ENCODE measurements around the gene OR3A2.
"Not testable (repeated sequence)": the region's sequence is repeated elsewhere in the genome, so short reads cannot be mapped to it uniquely, and the experiment has no call there.

The OR3A2 gene

DNA sequence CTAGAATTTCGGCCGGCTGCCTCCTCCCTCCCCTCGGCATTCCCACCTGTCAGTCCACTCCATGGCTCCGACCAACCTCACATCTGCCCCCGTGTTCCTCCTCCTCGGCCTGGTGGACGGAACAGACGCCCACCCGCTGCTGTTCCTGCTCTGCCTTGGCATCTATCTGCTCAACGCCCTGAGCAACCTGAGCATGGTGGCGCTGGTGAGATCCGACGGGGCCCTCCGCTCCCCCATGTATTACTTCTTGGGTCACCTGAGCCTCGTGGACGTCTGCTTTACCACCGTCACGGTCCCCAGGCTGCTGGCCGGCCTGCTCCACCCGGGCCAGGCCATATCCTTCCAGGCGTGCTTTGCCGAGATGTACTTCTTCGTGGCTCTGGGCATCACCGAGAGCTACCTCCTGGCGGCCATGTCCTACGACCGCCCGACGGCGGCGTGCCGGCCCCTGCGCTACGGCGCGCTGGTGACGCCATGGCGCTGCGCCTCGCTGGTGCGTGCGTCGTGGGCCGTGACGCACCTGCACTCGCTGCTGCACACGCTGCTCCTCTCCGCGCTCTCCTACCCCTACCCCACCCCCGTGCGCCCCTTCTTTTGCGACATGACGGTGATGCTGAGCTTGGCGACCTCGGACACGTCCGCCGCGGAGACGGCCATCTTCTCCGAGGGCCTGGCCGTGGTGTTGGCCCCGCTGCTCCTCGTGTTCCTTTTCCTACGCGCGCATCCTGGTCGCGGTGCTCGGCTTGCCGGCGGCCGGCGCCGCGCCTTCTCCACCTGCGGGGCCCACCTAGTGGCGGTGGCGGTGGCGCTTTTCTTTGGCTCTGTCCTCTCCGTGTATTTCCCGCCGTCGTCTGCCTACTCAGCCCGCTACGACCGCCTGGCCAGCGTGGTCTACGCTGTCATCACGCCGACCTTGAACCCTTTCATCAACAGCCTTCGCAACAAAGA is at the start of gene OR3A2:
Gene OR3A2, minus strand, starts transcription at position 440 of the 948 bp plus-strand sequence.
- no peak for DNase-seq

DNA sequence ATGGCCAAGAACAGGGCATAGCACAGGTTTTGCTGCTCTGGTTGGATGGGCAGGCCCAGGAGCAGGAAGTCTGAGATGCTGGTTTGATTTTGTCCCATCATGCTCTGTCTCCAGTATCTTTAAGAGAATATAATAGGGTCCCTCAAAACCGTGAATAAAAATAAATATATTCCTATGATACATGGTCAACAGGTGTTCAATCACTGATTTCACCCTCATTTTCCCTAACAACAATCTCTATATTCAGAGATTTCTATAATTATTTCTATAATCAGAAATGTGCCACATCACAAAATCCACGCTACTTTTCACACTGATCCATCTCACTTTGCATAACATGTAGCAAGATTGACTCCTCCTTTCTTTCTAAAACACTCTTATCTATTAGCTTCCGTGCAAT is 47.6 kb upstream of the OR3A2 start, which contains the start of gene OR1E2:
Gene OR1E2, minus strand, starts transcription at position 101 of the 400 bp plus-strand sequence. Its CDS starts 0 bp downstream, at position 101.
- no peak for DNase-seq

- not testable (repeated sequence) for DNase-seq
These were observed 47.1 kb upstream of the OR3A2 start for GRCh38 chr17:3433215-3433614.

DNA sequence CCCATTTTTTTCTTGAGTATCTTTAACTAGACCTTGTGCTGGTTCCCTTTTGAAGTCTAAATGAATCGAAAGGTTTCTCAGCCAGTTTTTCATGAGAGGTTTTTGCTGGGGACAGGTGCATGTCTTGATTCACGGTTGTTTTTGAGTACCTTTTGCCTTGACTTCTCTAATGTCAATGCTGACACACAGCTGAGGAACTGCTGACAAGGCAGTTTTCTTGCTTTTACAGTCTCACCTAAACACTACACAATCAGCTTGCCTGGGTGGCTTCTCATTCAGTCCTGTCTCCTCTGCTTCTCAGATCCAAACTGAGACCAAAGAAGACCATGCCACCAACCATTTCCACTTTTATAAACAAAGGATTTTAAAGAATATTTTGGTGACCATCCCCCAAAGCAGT is 32.1 kb upstream of the OR3A2 start:
- no peak for DNase-seq

DNA sequence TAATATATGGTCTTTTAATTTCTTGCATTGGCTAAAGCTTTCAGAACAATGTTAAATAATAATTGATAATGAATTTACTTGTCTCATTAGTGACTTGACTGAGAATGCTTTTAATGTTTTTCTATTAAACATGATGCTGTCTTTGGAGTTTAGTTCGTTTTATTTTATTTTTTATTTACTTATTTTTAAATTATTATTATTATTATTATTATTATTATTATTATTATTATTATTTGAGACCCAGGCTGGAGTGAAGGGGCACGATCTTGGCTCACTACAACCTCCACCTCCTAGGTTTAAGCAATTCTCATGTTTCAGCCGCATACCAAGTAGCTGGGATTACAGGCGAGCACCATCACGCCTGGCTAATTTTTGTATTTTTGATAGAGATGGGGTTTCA is 29.5 kb upstream of the OR3A2 start:
- DNase-seq: no peak

DNA sequence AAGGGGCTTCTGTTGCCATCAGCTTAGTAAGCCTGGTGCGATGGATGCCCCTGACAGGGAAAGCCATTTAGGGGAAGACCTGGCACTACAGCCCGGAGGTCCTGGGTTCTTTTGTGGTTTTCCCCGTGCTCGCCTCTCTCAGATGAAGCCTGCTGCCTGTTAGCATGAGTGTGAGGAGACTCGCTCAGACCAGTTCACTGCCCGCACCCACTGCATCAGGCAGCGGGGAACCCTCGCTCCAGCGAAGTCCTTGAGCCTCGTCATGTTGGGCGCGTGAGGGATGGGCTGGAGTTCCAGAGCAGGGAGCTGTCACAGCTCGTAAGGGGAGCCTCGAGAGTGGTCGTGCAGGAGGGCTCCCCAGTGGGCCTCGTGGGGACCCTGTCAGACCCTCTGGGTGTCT is 26.1 kb upstream of the OR3A2 start:
- not testable (repeated sequence) for DNase-seq

GRCh38 chr17:3411070-3411469 is 25.0 kb upstream of the OR3A2 start, which contains the start of gene OR3A3:
OR3A3 (plus strand) TSS chr17:3411370.
- DNase-seq: no peak

DNA sequence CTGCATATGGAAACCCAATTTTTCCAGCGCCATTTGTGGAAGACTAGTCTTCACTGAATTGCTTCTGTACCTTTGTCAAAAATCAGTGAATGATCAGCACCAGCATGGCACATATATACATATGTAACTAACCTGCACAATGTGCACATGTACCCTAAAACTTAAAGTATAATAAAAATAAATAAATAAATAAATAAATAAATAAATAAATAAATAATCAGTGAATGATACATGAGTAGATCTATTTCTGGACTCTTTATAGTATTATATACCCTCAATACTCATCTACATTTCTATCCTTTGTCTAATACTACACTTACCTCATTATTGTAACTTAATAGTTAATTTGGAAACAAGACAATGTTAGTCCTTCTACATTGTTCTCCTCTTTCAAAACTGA is 17.7 kb upstream of the OR3A2 start:
- not testable (repeated sequence) for DNase-seq

- no peak for DNase-seq
These were observed 15.7 kb upstream of the OR3A2 start for GRCh38 chr17:3401786-3402185.

DNA sequence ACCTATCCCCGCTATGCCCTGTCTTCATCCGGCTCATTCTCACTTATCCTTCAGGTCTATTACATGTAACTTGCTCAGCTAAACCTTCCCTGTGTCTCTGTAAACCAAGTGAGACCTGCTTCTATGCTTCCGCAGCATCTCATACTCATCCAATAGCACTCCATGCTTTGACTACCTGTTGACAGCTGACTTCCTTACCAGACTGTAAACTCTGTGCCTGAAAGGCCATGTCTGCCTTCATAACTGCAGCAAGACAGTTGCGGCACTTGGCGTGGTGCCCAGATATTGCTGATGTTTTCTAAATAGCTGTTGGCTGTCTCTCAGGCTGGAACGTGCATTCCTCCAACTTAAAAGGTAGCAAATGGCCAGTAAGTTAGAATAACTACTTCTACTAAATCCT is 13.9 kb upstream of the OR3A2 start:
- no peak for DNase-seq

GRCh38 chr17:3398310-3398709 is 12.2 kb upstream of the OR3A2 start, which contains the start of gene OR1E1:
OR1E1 (minus strand) TSS chr17:3398410; CDS start chr17:3398410, 0 bp downstream.
- DNase-seq: no peak

GRCh38 chr17:3397801-3398200 is 11.7 kb upstream of the OR3A2 start:
- not testable (repeated sequence) for DNase-seq

GRCh38 chr17:3389791-3390190 is 3.7 kb upstream of the OR3A2 start:
- no peak for DNase-seq

GRCh38 chr17:3381957-3382356 is 4.2 kb downstream of the OR3A2 start:
- no peak for DNase-seq

DNA sequence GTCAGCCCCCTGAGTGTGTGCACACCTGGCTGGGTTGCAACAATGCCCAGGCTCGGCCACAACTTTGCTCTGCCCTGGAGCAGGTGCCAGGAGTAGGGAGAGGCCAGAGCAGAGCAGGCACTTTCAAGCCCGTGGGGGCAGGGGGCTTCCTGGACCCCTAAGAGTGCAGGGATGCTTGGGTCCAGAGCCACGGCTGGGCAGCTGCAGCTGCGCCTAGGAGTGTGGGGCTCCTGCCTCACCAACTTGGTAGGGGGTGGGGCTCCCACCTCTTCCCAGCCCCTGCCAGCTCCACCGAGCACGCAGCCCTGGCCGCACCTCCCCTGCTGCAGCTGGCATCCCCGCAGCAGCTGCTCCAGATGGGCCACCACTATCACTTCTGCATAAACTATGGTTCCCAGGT is 7.8 kb downstream of the OR3A2 start:
- no peak for DNase-seq

- DNase-seq: not testable (repeated sequence)
These were observed 14.9 kb downstream of the OR3A2 start for GRCh38 chr17:3371167-3371566.

DNA sequence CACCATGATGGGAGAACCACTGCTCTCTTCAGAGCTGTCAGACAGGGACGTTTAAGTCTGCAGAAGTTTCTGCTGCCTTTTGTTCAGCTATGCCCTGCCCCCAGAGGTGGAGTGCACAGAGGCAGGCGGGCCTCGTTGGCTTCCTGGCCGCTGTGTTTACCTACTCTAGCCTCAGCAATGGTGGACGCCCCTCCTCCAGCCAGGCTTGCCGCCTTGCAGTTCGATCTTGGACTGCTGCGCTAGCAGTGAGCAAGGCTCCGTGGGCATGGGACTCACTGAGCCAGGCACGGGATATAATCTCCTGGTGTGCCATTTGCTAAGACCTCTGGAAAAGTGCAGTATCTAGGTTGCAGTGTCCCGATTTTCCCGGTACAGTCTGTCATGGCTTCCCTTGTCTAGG is 43.3 kb downstream of the OR3A2 start:
- DNase-seq: not testable (repeated sequence)

GRCh38 chr17:3335876-3336275 is 50.2 kb downstream of the OR3A2 start:
- no peak for DNase-seq

GRCh38 chr17:3318336-3318735 is 67.8 kb downstream of the OR3A2 start:
- DNase-seq: no peak

- no peak for DNase-seq
These were observed 69.3 kb downstream of the OR3A2 start for GRCh38 chr17:3316836-3317235.

DNA sequence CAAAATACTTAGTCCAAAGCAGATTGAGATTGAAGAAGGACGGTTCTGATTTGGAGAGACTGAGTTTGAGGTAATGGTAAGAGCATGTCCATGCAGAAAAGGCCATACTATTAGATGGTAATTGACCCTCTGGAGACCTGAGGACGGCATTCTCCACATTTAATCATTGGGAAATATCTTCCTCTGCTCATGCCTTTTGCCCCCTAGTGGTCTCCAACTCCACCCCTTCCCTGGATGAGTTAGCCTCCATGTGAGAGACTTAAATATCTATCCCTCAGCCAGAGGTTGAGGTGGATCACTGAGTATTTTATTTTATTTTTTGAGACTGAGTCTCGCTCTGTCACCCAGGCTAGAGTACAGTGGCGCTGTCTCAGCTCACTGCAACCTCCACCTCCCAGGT is 77.5 kb downstream of the OR3A2 start:
- no peak for DNase-seq

DNA sequence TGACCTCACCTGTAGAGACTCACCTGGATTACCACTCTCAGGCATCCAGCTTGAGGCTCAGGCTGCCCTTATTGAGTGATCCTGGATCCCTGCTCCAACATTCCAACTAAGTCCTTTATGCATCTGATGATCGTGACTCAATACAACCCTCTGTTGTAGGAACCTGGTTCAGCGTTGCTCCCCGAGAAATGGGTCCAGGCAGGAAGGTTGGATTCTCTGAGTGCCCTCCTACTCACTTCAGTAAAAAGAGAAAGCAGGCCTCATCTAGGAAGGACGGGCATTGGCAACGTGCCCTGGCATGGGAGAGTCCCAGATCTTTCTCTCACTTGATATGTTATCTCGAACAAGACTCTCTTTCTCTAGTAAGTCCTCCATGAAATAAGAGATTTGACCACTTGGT is 87.8 kb downstream of the OR3A2 start, which contains the start of gene OR3A1:
Gene OR3A1, minus strand, starts transcription at position 101 of the 400 bp plus-strand sequence. CDS start 5,778 bp downstream, outside the sequence.
- no peak for DNase-seq

DNA sequence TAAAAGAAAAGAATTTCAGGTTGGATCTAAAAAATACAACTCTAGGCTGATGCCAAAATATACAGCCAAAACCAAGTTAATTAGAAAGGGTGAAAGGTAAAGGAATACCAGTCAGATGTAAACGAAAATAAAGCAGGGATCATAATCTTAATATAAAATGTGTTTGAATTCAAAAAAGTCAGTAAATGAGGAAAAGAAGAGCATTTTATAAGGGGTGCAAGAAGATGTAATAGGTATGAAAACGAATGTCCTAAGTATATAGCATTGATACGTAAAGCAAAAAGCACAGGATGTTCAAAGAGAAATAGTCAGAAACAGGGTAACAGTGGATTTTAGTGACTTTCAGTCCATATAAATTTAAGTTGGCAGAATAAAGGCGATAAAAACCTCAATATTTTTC is 90.5 kb downstream of the OR3A2 start:
- DNase-seq: no peak

DNA sequence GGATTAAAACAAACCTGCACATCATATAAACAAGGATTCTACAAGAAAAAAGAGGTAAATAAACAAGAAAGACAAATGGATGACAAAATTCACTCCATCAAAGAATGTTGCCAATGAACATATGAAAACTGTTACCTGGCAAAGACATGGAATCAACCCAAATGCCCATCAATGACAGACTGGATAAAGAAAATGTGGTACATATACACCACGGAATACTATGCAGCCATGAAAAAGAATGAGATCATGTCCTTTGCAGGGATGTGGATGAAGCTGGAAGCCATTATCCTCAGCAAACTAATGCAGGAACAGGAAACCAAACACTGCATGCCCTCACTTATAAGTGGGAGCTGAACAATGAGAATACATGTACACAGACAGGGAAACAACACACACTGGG is 92.6 kb downstream of the OR3A2 start:
- DNase-seq: not testable (repeated sequence)

Data from SIG-M5 (cell line).